GM10266 (cell line): ENCODE measurements around the gene SURF2.

Source experiments
- DNase-seq: peaks from one replicate; pipeline ENCODE4 v3.0.0; 2012; ENCODE audit errors: extremely low spot score
- TF ChIP-seq, protein P1 (sequence below): IDR thresholded peaks from 2 replicates; pipeline ENCODE4 v1.5.1; 2012; ENCODE audit warnings: mild to moderate bottlenecking, low read depth; ENCODE audit not compliant: control insufficient read depth, insufficient read depth; ENCODE audit errors: missing control alignments

The SURF2 gene

DNA sequence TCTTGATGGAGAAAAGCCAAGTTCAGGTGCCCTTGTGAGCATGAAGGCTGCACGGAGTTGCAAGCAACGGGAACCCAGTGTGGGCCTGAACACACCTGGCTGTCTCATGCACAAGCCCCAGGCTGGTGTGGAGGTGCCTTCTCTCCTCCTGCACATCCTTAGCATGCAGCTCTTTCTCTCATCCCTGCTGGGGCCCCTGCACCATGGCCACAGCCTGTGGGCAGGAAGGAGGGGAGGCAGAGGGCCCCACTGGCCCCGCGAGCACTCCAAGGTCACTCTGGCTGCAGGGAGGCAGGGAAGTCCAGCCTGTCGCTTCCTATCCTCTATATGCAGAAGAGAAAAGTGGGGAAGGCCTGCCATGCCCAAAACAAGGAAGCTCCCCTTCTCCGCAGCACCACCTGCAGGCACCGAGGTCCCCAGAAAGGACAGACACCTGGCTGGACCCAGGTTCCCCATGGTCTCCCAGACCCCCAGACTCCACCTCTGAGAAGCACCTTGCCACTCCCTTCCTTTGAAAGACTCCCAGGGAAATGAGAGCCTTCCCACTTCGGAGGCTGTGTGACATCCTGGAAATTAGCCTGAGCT, 38.4 kb downstream of the SURF2 start:
- TF ChIP-seq, protein P1, sequence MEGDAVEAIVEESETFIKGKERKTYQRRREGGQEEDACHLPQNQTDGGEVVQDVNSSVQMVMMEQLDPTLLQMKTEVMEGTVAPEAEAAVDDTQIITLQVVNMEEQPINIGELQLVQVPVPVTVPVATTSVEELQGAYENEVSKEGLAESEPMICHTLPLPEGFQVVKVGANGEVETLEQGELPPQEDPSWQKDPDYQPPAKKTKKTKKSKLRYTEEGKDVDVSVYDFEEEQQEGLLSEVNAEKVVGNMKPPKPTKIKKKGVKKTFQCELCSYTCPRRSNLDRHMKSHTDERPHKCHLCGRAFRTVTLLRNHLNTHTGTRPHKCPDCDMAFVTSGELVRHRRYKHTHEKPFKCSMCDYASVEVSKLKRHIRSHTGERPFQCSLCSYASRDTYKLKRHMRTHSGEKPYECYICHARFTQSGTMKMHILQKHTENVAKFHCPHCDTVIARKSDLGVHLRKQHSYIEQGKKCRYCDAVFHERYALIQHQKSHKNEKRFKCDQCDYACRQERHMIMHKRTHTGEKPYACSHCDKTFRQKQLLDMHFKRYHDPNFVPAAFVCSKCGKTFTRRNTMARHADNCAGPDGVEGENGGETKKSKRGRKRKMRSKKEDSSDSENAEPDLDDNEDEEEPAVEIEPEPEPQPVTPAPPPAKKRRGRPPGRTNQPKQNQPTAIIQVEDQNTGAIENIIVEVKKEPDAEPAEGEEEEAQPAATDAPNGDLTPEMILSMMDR: no peak
- DNase-seq: no peak

DNA sequence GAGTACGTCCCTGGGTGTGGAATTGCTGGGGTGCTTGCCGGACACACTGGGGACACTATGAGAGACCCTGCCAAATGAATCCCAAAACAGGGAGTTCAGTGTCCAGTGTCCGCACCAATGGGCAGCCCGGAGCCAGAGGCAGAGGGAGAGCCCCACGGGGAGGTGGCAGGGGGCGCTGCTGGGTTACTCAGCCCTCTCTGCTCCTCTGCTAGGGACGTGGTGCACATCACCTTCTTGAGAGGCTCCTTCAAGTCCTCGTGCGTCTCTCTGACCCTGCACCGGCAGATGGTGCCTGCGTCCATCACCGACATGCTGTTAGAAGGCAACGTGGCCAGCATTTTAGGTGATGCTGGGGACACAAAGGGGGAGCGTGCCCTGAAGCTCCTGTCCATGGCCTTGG, 40.6 kb downstream of the SURF2 start:
- TF ChIP-seq, protein P1: peak; percentile 37
- DNase-seq: no peak

DNA sequence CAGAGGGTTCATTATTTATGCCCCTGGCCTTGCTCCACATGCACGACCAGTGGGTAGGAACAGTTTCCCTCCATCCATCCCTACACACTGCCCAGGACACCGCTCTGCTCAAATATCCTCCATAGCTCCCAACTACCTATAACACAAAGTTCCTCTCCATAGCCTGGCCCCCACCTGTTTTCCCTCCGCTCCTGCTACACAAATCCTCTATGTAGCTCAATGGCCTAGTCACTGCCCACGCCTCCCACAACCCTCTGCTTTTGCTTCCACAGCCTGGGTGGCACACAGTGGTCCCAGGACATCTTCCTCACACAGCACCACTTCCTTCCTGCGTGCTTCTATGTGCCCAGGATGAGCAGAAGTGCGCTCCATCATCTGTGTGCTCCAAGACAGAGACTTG, 41.0 kb downstream of the SURF2 start:
- no peak for DNase-seq
- TF ChIP-seq, protein P1: no peak

DNA sequence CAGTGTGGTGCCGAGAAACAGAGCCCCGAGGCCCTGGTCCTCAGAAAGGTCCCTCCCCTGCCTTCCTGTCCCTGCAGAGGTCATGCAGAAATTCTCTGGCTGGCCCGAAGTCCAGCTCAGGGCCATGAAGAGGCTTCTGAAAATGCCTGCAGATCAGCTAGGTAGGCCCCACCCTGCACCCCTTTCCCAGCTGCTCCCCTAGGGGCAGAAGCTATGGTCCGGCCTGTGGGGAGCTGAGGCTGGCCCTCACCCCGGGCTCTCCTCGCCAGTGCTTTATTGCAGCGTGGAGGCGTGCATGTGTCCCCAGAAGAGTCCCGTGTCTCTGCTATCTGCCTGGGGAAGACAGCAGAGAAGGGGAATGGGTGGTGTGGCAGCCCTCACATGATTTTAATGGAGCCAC, 41.5 kb downstream of the SURF2 start:
- no peak for DNase-seq
- TF ChIP-seq, protein P1: no peak

DNA sequence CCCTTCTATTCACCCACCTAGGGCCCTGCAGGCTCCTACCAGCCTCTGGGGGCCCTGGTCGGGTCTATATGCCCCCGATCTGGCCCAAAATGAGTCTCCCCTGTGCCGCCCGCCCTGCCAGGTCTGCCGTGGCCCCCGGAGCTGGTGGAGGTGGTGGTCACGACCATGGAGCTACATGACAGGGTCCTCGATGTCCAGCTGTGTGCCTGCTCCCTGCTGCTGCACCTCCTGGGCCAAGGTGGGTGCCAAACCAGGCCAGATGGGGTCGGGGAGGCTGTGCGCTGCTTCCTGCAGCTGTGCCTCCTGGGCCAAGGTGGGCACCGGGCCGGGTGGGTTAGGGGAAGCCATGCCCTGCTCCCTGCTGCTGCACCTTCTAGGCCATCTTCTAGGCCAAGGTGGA, 43.9 kb downstream of the SURF2 start:
- no peak for DNase-seq

DNA sequence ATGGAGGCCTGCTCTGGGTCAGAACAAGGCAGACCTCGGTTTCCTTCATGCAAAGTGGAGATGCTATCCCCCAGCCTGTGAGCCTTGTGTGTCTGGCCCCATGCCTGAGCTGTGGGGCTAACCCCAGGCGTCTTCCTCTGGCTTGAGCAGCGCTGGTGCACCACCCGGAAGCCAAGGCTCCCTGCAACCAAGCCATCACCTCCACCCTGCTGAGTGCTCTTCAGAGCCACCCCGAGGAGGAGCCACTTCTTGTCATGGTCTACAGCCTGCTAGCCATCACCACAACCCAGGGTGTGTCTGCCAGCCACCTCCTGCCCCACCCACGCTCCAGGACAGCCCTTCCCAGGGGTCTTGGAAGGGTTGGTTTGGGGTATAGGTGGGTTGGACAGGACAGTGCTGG, 45.2 kb downstream of the SURF2 start:
- TF ChIP-seq, protein P1: no peak
- DNase-seq: no peak

More for the DNA sequence above, 43.9 kb downstream of the SURF2 start:
- TF ChIP-seq, protein P1: no peak

DNA sequence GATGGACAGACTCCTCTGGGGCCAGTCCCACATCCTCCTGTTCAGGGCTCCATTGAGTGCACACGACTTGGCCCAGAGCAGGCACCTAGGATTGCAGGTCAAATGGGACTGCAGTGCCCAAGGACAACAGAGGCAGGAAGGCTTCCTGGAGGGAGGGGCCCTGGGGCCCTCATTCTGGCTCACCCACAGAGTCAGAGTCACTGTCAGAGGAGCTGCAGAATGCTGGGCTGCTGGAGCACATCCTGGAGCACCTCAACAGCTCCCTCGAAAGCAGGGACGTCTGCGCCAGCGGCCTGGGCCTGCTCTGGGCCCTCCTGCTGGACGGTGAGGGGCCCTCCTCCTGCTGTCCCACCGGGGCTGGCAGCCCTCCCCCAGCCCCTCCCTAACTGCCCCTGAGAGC, 46.3 kb downstream of the SURF2 start:
- TF ChIP-seq, protein P1: no peak
- no peak for DNase-seq
